SK-N-SH treated with all-trans-retinoic acid at 6 μM for 48 hours (cell line): ENCODE results near the gene TMEM164.

Experiments
- BACH2 ChIP-seq: fragments of 250-450 bp; sonication (Bioruptor Pico); IDR thresholded peaks from 2 replicates; pipeline ENCODE4 v1.9.0; 2021; ENCODE audit warnings: mild to moderate bottlenecking, borderline replicate concordance
- CSRNP3 ChIP-seq: fragments of 250-450 bp; sonication (Bioruptor Pico); IDR thresholded peaks from 2 replicates; pipeline ENCODE4 v1.5.1; 2021; ENCODE audit warnings: mild to moderate bottlenecking, moderate library complexity
- PATZ1 ChIP-seq: fragments of 250-450 bp; sonication (Bioruptor Pico); IDR thresholded peaks from 2 replicates; pipeline ENCODE4 v1.8.0; 2020; ENCODE audit warnings: mild to moderate bottlenecking, moderate library complexity, borderline replicate concordance
- POU6F1 ChIP-seq: fragments of 250-450 bp; sonication (Bioruptor Pico); IDR thresholded peaks from 2 replicates; pipeline ENCODE4 v1.8.0; 2021; ENCODE audit warnings: low read depth, mild to moderate bottlenecking, moderate library complexity, borderline replicate concordance
- PPARA ChIP-seq: fragments of 250-450 bp; sonication (Bioruptor Pico); IDR thresholded peaks from 2 replicates; pipeline ENCODE4 v1.5.0; 2020; ENCODE audit warnings: mild to moderate bottlenecking, borderline replicate concordance
- TOX ChIP-seq: fragments of 250-450 bp; sonication (Bioruptor Pico); IDR thresholded peaks from 2 replicates; pipeline ENCODE4 v1.8.0; 2021; ENCODE audit warnings: mild to moderate bottlenecking, moderate library complexity, borderline replicate concordance
- ZFP30 ChIP-seq: fragments of 450-650 bp; formaldehyde crosslinking; IDR thresholded peaks from 2 replicates; pipeline ENCODE4 v1.5.0; 2022; ENCODE audit warnings: mild to moderate bottlenecking, moderate library complexity
- ZNF565 ChIP-seq: fragments of 450-650 bp; formaldehyde crosslinking; conservative IDR thresholded peaks from 2 replicates; pipeline ENCODE4 v1.5.0; 2020; ENCODE audit warnings: low read depth, mild to moderate bottlenecking, moderate library complexity
- ZNF70 ChIP-seq: fragments of 450-650 bp; formaldehyde crosslinking; IDR thresholded peaks from 2 replicates; pipeline ENCODE4 v1.5.0; 2020; ENCODE audit warnings: mild to moderate bottlenecking, moderate library complexity
- ZNF8 ChIP-seq: fragments of 450-650 bp; formaldehyde crosslinking; IDR thresholded peaks from 2 replicates; pipeline ENCODE4 v1.5.0; 2020; ENCODE audit warnings: mild to moderate bottlenecking, moderate library complexity

- TF ChIP-seq POU6F1 (no peak), ZNF70 (CRISPR knock-in tag) (no peak), ZNF8 (no peak), TOX (CRISPR knock-in tag) (no peak), ZNF565 (CRISPR knock-in tag) (no peak), BACH2 (CRISPR knock-in tag) (no peak), PATZ1 (CRISPR knock-in tag) (no peak), CSRNP3 (CRISPR knock-in tag) (no peak), ZFP30 (CRISPR knock-in tag) (no peak), PPARA (CRISPR knock-in tag) (no peak)
Observed at GRCh38 chrX:110142096-110142495, 139.2 kb downstream of the TMEM164 start.
